Immature natural killer cell (primary cell): ENCODE data around the gene MEGF8. TPM values are rescaled to one million over a fixed set of nuclear protein-coding genes. Genes with fewer than 3 reads are reported as not detected.
A peak's percentile ranks its signal among the peaks of the same experiment; 100 is the strongest.

Experiments used
- DNase-seq, 3 donors: peaks; one replicate each; pipeline ENCODE4 v3.0.0; 2022; ENCODE audit warnings: mixed read lengths in 1 of 3
- H3K27ac Mint-ChIP-seq, 6 donors: one replicate each; pipeline ENCODE4 v1.8.0; 2020; ENCODE audit warnings: mixed read lengths in 6 of 6, mild to moderate bottlenecking in 5 of 6, inconsistent platforms in 4 of 6, moderate library complexity in 3 of 6
- H3K27me3 Mint-ChIP-seq, 3 donors: one replicate each; pipeline ENCODE4 v1.8.0; 2020 to 2021; ENCODE audit warnings: low read depth in 3 of 3, mild to moderate bottlenecking in 3 of 3, mixed read lengths in 3 of 3, moderate library complexity in 3 of 3, inconsistent platforms in 1 of 3
- H3K36me3 Mint-ChIP-seq, 3 donors: one replicate each; pipeline ENCODE4 v1.8.0; 2020; ENCODE audit warnings: mixed read lengths in 3 of 3, inconsistent platforms in 2 of 3, mild to moderate bottlenecking in 2 of 3
- H3K4me1 Mint-ChIP-seq, 2 donors: one replicate each; pipeline ENCODE4 v1.8.0; 2020; ENCODE audit warnings: inconsistent platforms in 2 of 2, mild to moderate bottlenecking in 2 of 2, mixed read lengths in 2 of 2, moderate library complexity in 1 of 2
- H3K4me3 Mint-ChIP-seq, 5 donors: one replicate each; pipeline ENCODE4 v1.8.0; 2020; ENCODE audit warnings: mild to moderate bottlenecking in 5 of 5, mixed read lengths in 5 of 5, inconsistent platforms in 3 of 5, moderate library complexity in 3 of 5
- H3K9me3 Mint-ChIP-seq, 6 donors: one replicate each; pipeline ENCODE4 v1.8.0; 2020; ENCODE audit warnings: mild to moderate bottlenecking in 6 of 6, mixed read lengths in 6 of 6, inconsistent platforms in 4 of 6, moderate library complexity in 3 of 6
- polyA plus RNA-seq, 3 donors: library from polyadenylated mRNA; unstranded; fragments of 300-500 nt; fragmentation: Illumina TruSeq; gene quantifications; one replicate each; pipeline ENCODE4 v1.2.3, GENCODE V29; 2021

MEGF8 gene, protein sequence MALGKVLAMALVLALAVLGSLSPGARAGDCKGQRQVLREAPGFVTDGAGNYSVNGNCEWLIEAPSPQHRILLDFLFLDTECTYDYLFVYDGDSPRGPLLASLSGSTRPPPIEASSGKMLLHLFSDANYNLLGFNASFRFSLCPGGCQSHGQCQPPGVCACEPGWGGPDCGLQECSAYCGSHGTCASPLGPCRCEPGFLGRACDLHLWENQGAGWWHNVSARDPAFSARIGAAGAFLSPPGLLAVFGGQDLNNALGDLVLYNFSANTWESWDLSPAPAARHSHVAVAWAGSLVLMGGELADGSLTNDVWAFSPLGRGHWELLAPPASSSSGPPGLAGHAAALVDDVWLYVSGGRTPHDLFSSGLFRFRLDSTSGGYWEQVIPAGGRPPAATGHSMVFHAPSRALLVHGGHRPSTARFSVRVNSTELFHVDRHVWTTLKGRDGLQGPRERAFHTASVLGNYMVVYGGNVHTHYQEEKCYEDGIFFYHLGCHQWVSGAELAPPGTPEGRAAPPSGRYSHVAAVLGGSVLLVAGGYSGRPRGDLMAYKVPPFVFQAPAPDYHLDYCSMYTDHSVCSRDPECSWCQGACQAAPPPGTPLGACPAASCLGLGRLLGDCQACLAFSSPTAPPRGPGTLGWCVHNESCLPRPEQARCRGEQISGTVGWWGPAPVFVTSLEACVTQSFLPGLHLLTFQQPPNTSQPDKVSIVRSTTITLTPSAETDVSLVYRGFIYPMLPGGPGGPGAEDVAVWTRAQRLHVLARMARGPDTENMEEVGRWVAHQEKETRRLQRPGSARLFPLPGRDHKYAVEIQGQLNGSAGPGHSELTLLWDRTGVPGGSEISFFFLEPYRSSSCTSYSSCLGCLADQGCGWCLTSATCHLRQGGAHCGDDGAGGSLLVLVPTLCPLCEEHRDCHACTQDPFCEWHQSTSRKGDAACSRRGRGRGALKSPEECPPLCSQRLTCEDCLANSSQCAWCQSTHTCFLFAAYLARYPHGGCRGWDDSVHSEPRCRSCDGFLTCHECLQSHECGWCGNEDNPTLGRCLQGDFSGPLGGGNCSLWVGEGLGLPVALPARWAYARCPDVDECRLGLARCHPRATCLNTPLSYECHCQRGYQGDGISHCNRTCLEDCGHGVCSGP (N-terminal part only)
- under 1 TPM in 2 of 3 donors, not detected in 1; 0.12 to 0.56 TPM for polyA plus RNA-seq

DNA sequence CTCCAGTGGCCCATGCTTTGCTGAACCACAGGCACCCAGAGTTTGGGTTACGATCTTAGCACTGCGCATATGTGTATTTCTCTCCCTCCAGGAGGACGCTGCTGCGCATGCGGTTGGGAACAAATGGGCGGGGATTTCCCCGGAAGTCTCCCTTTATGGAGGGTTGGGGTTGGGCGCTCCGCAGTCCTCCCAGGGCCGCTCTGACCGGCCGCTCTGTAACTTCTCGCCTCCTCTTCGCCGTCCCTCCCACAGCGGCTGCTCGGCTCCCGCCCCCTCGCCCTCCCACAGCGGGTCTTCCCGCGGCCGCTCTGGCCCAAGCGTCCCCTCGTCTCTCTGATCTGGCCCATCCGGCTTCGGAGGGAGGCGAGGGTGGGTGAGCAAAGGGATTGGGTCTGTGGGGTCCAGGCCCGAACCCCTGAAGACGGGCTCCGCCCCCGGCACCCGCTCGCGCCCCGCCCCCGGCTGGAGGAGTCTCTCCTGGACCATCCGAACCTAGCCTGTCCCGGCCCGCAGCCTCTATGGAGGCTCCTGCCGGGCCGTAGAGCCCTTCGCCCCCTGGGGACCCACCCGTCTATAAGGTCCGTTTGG, at the start of gene MEGF8:
Gene MEGF8, plus strand, starts transcription at position 328 of the 588 bp plus-strand sequence. CDS start 609 bp downstream, outside the sequence.
- Mint-ChIP-seq H3K9me3 (no peaks in the 10 kb centered on the region), H3K36me3 (peaks cover 3 to 5% (median 4%) of the 10 kb centered on the region in 3 donors), H3K4me3 (peak within 1 kb of the TSS; percentile 85 to 93 (median 91)), H3K4me1 (peaks cover 25 to 28% of the 10 kb centered on the region in 2 donors), H3K27me3 (peaks cover 7 to 11% (median 7%) of the 10 kb centered on the region in 3 donors), H3K27ac (peak within 1 kb of the TSS; percentile 34 to 88 (median 75))
- peak; percentile 98 to 99 (median 98) for DNase-seq

DNA sequence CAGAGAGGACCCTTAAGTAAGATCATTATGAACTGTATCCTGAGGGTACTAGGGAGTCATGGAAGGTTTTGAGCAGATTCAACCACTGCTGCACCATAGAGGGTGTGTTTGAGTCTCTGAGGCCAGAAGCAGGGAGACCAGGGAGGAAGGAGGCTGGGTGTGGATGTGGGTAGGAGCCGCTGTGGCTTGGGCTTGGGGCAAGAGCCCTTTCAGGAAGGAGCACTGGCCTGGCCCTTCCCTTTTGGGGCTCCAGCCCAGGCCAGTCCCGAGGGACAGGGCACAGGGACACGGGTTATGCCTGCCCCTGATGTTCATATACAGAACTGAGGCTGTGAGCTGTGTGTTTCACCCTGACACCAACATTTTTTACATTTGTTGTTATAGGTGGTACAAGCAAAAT, 49.2 kb upstream of the MEGF8 start:
- H3K36me3 Mint-ChIP-seq: peaks cover 0 to 13% (median 8%) of the 10 kb centered on the region in 3 donors
- no peak for DNase-seq
- H3K4me3 Mint-ChIP-seq: peak overlapping the region in 1 of 5 donors; percentile 41
- H3K4me1 Mint-ChIP-seq: peaks cover 35 to 37% of the 10 kb centered on the region in 2 donors
- peak overlapping the region in 4 of 6 donors; percentile 58 to 70 (median 64) for H3K27ac Mint-ChIP-seq
- peaks cover 5 to 7% (median 6%) of the 10 kb centered on the region in 3 donors for H3K27me3 Mint-ChIP-seq
- H3K9me3 Mint-ChIP-seq: no peaks in the 10 kb centered on the region

DNA sequence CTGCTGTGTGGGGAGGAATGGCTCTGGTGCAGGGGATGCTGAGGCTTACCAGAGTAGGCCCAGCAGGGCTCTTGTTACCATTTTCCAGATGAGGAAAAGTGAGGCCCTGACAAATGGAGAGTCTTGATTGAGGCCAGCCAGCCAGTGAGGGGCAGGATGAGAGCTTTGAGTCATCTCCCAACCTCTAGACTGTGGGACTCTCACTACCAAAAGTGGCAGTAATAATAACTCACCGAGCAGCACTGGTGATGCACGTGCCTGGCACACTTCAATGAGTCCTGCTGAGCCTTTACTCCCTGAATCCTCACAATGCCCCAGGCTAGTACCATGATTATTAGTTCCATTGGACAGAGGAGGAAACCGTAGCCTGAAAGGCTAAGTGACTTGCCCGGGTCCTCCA, 48.6 kb upstream of the MEGF8 start:
- Mint-ChIP-seq H3K9me3 (no peaks in the 10 kb centered on the region), H3K4me1 (peaks cover 34 to 35% of the 10 kb centered on the region in 2 donors), H3K36me3 (peaks cover 0 to 13% (median 8%) of the 10 kb centered on the region in 3 donors), H3K27ac (peak overlapping the region in 1 of 6 donors; percentile 34), H3K4me3 (no peak overlapping the region), H3K27me3 (peaks cover 5 to 6% (median 6%) of the 10 kb centered on the region in 3 donors)
- DNase-seq: no peak

DNA sequence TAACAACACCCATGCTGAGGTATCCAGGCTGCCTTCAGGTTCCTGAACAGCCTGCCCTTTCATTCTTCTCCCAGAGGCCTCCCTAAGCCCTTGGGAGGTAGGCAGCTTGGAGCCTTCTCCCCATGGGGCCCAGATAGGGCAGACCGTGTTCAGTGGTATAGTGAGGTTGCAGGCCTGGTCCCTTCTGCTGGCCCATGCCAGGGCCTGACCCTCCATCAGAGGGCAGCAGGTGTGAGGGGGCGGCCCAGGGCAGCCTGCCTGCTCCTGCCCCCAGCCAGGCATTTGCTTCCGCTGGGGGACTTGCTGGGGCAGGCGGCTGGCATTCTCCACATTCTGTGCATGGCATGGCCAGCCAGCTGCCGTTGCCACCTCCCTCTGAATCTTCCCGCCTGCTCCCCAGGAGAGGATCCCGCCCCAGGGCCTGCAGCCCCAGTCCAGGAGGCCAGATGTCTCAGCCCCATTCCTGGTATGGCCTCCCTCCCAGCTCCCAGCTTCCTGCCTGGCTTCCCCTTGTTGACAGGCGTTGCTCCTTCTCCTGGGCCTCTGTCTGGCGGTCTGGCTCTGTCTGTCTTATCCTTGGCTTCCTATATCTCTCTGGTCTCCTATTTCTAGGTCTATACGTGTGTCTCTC, 47.5 kb upstream of the MEGF8 start:
- Mint-ChIP-seq H3K27ac (peak overlapping the region; percentile 17 to 96 (median 58)), H3K27me3 (peaks cover 6 to 8% (median 8%) of the 10 kb centered on the region in 3 donors), H3K4me1 (peaks cover 34 to 35% of the 10 kb centered on the region in 2 donors), H3K9me3 (no peaks in the 10 kb centered on the region), H3K36me3 (peaks cover 0 to 13% (median 8%) of the 10 kb centered on the region in 3 donors), H3K4me3 (peak overlapping the region in 1 of 5 donors; percentile 46)
- no peak for DNase-seq

DNA sequence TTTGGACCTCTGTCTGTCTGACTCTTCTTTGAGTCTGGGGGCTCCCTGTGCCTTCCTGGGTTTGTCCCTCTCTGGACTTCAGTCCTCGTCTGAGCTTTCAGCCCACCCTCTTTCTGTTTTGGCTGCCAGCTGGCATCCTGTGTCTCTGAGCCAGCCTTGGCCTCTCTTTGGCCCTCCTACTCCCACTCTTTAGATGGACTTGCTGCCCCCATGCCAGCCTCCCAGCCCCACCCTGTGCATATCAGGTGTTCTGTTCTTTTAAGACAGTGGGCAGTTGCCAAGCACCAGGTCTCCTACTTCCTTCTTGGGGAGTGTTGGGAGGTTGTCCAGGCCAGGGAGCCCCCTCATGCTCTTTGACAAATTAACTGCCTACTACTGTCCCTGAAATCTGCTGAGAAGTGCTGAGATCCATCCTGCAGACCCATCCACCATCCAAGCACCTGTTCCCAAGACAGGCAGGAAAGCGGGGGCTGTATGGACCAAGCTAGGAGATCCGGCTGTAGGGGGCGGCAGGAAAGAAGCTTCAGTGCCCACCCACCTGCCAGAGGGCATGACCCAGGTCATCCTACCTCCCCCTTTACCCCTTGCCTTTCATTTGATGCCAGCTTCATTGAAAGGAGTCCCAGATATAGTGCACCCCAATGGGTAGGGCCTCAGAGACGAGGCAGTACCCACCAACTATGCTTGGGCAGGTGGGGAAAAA, 46.8 kb upstream of the MEGF8 start:
- H3K4me3 Mint-ChIP-seq: peak overlapping the region; percentile 86 to 98 (median 95)
- peaks cover 0 to 13% (median 8%) of the 10 kb centered on the region in 3 donors for H3K36me3 Mint-ChIP-seq

DNA sequence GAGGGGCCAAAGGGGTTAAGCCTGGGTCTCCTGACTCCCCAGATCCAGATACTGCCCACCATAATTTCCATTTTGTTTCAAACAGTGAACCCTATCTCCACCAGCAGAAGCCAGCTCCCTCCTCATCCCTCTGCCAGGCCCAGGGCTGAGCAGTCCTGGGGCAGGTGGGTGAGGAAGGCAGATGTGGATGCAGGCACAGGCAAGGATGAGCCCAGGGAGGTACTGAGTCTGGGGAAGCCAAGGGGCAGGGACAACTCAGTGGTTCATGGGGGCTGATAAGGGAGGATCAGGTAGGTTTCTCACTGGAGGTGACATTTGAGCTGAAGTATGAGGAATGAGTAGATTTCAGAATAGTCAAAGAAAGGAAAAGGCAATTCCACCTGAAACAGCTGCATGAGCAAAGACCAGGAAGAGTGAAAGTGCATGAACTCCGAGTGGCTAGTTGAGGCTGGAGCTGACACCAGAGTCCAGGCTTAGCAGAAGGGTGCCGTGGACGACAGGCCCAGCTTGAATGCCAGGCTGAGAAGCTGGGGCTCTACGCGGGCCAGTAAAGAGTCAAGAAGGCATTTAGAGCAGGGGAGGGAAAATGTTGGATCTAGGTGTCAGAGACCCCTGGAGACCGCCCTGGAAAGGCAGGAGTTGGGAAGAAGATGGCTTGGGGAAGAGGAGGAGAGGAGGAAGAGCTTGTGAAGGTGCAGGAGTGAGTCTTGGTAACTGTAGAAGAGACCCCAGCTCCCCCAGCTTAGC, 46.1 kb upstream of the MEGF8 start:
- peak overlapping the region; percentile 93 to 97 (median 95) for H3K27ac Mint-ChIP-seq

More for the DNA sequence above, 46.8 kb upstream of the MEGF8 start:
- Mint-ChIP-seq H3K4me1 (peaks cover 34 to 35% of the 10 kb centered on the region in 2 donors), H3K9me3 (no peaks in the 10 kb centered on the region), H3K27me3 (peaks cover 6 to 8% (median 8%) of the 10 kb centered on the region in 3 donors), H3K27ac (peak overlapping the region; percentile 22 to 97 (median 93))
- DNase-seq: no peak

DNA sequence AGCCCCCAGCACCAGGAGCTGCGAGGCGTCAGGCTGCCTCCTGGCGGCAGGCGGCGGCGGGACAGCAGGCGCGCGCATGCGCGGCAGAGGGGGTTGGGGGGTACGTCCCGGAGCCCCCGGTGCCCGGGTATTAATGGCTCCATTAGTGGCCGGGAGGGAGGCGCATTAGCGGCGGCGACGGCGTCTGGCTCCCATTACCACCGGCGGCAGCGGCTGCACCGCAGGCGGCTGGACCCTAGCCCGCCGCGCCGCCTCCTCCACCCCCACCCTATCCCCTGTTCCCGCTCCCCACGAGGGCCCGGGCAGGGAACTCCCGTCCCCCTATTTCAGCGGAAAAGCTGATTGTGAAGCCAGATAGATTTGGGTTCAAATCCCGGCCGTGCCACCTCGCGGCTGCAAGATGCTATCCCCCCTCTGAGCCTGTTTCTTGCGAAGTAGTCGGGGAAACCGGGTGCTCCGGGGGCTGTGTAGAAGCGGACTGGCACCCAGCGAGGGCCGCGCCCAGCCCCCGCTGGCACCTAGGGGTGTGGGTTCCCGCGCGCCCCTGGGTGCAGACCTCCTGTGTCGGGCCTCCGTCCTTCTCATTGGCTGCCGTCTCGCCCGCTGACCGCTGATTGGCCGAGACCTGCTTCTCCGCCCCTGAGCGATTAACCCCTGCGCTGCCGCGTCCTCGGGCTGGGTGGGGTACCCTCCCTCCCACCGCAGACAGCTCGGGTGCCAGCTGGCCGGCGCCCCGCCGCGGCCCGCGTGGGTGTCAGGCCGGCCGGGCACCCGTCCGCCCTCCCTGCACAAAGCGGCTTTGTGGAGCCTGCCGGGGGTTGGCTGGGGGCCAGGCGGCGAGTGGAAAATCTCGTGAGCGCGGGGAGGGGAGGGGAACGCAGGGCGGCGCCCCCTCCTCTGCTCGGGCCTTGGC, 45.3 kb upstream of the MEGF8 start:
- Mint-ChIP-seq H3K27me3 (peaks cover 11 to 13% (median 13%) of the 10 kb centered on the region in 3 donors), H3K27ac (peak overlapping the region; percentile 93 to 97 (median 95)), H3K4me1 (peaks cover 35% of the 10 kb centered on the region in 2 donors), H3K36me3 (peaks cover 0 to 8% (median 7%) of the 10 kb centered on the region in 3 donors), H3K4me3 (peak overlapping the region; percentile 86 to 98 (median 95)), H3K9me3 (no peaks in the 10 kb centered on the region)
- DNase-seq: peak; percentile 83 to 86 (median 85)

More for the DNA sequence above, 46.1 kb upstream of the MEGF8 start:
- H3K4me1 Mint-ChIP-seq: peaks cover 34 to 35% of the 10 kb centered on the region in 2 donors
- no peak for DNase-seq
- H3K4me3 Mint-ChIP-seq: peak overlapping the region; percentile 86 to 98 (median 95)
- H3K27me3 Mint-ChIP-seq: peaks cover 6 to 8% (median 8%) of the 10 kb centered on the region in 3 donors
- no peaks in the 10 kb centered on the region for H3K9me3 Mint-ChIP-seq
- H3K36me3 Mint-ChIP-seq: peaks cover 0 to 13% (median 8%) of the 10 kb centered on the region in 3 donors

DNA sequence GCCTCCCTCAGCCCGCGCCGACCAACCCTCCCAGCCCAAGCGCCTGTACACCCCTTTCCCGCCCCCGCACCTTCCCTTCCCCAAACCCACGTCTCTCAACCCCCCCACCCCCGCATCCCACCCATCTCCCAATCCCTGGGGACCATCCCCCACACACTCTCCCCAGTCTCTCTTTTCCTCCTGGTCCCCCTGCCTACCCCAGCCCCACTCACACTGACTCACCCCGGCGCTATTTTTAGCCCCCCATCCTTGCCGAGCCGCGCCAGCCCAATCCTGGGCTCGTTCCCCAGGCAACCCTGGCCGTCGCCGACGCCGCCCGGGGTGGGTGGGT, 44.7 kb upstream of the MEGF8 start:
- Mint-ChIP-seq H3K9me3 (no peaks in the 10 kb centered on the region), H3K27ac (peak overlapping the region in 4 of 6 donors; percentile 17 to 96 (median 63)), H3K4me1 (peaks cover 39% of the 10 kb centered on the region in 2 donors), H3K27me3 (peaks cover 11 to 14% (median 13%) of the 10 kb centered on the region in 3 donors), H3K4me3 (peak overlapping the region in 3 of 5 donors; percentile 12 to 69 (median 38)), H3K36me3 (peaks cover 0 to 8% (median 5%) of the 10 kb centered on the region in 3 donors)
- DNase-seq: no peak

DNA sequence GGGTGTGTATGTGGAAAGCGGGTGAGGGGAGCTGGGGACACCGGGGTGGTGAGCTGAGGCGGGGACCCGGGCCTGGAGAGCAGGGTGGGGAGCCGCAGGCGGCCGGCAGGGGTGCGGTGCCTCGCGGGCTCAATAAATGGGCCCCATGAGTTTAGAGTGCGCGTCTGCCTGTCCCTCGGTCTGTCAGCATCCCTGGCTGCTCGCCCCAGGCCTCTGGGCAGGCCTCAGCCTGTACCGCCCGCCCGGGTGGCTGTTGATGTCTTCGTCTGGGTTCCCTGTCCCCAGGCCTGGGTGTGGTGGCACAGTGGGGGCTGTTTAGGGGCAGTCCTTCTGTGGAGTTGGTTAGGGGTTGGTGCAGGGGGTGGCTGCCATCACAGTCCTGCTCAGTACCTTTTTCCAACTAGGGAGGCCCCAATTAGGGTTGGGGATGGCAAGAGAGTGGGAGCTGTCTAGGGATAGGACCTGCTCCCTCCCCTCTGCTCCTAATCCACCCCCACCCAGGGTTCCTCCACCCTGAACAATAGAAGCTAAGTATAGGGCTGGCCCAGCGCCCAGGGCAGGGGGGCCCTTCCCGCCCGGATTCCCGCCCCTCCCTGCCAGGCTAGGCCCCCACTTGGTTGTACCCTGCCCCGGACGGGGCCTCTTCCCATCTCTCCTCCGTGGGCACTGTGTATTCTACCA, 44.1 kb upstream of the MEGF8 start:
- peak overlapping the region; percentile 51 to 74 (median 64) for H3K4me3 Mint-ChIP-seq
- peaks cover 39% of the 10 kb centered on the region in 2 donors for H3K4me1 Mint-ChIP-seq
- H3K9me3 Mint-ChIP-seq: no peaks in the 10 kb centered on the region
- H3K36me3 Mint-ChIP-seq: peaks cover 0 to 4% (median 0%) of the 10 kb centered on the region in 3 donors
- peak; percentile 26 to 39 (median 30) for DNase-seq
- peaks cover 11 to 14% (median 13%) of the 10 kb centered on the region in 3 donors for H3K27me3 Mint-ChIP-seq
- H3K27ac Mint-ChIP-seq: peak overlapping the region in 3 of 6 donors; percentile 89 to 94 (median 92)
